Right atrium auricular region (tissue), 2 donors: ENCODE results near the gene IQCC. TPM values are rescaled to one million over a fixed set of nuclear protein-coding genes. Genes with fewer than 3 reads are reported as not detected.

Experiments used
- DNase-seq: peaks from one replicate; pipeline ENCODE4 v3.0.0-alpha.2; 2019; ENCODE audit warnings: low spot score
- H3K27ac ChIP-seq, 2 donors: fragments of 200-600 bp; sonication (generic); 1 replicate in 1 of 2; 2 replicates in 1 of 2; pipeline ENCODE4 v1.5.1; 2016 to 2019
- H3K27me3 ChIP-seq, 2 donors: fragments of 200-600 bp; sonication (generic); one replicate each; pipeline versions ENCODE4 v1.5.1 to v1.6.0; 2017 to 2019
- H3K36me3 ChIP-seq: fragments of 200-600 bp; sonication (generic); one replicate; pipeline ENCODE4 v1.5.1; 2016
- H3K4me1 ChIP-seq, 2 donors: fragments of 200-600 bp; sonication (generic); one replicate each; pipeline versions ENCODE4 v1.5.1 to v1.6.0; 2017 to 2019
- H3K4me3 ChIP-seq, 2 donors: fragments of 200-600 bp; sonication (generic); 1 replicate in 1 of 2; 2 replicates in 1 of 2; pipeline ENCODE4 v1.5.1; 2017 to 2019; ENCODE audit warnings: mild to moderate bottlenecking in 1 of 2, moderate library complexity in 1 of 2
- H3K9me3 ChIP-seq, 2 donors: fragments of 200-600 bp; sonication (generic); one replicate each; pipeline ENCODE4 v1.5.1; 2019
- CTCF ChIP-seq, 2 donors: fragments of 200-600 bp; sonication (generic); IDR thresholded peaks; one replicate each; pipeline ENCODE4 v1.5.1; 2019; ENCODE audit warnings: antibody characterized with exemption in 2 of 2
- total RNA-seq, 2 donors: library from RNA; depleted of rRNA; stranded (reverse); fragments of >200 nt; gene quantifications; one replicate each; pipeline ENCODE4 v1.1.0, GENCODE V29; 2016

Gene IQCC
- total RNA-seq, 2 donors from 2014 or later, result 0.48 to 1.3 TPM

DNA sequence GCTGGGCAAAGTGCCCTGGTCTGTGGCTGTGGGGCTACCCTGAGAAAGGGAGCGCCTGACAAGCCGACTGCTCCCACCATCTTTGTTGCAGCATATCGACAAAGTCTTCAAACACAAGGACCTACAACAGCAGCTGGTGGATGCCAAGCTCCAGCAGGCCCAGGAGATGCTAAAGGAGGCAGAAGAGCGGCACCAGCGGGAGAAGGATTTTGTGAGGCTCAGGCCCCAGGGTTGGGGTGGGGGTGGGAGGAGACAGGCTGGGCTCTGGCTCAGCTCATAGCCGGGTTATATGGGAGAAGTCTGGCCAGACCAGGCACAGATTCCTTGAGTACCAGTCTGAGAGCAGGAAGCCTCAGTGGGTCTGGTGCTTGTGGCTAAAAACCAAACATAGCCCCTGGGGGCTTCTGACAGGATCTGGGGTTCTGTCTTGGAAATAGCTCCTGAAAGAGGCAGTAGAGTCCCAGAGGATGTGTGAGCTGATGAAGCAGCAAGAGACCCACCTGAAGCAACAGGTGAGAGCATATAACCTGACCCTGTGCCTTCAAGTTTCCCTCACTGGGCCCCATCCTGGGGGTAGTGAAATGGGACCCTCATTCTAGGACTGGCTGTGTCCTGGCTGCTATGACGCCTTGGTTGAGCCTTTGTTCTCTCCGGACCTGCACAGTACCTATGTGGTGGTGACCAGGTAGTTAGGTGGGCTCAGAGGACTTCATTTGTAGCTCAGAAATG lies 13.1 kb upstream of the IQCC start:
- no peak overlapping the region for H3K27ac ChIP-seq
- no peaks in the 10 kb centered on the region for H3K9me3 ChIP-seq
- TF ChIP-seq CTCF (IDR thresholded peaks at IDR 0.05), result no peak
- H3K36me3 ChIP-seq, result peaks cover 97% of the 10 kb centered on the region
- no peaks in the 10 kb centered on the region for H3K27me3 ChIP-seq
- DNase-seq, result no peak
- peaks cover 0 to 3% of the 10 kb centered on the region in 2 donors for H3K4me1 ChIP-seq
- H3K4me3 ChIP-seq, result no peak overlapping the region

DNA sequence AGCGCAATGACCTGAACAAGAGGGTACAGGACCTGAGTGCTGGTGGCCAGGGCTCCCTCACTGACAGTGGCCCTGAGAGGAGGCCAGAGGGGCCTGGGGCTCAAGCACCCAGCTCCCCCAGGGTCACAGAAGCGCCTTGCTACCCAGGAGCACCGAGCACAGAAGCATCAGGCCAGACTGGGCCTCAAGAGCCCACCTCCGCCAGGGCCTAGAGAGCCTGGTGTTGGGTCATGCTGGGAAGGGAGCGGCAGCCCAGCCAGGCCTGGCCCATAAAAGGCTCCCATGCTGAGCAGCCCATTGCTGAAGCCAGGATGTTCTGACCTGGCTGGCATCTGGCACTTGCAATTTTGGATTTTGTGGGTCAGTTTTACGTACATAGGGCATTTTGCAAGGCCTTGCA lies 10.5 kb upstream of the IQCC start:
- peaks cover 0 to 18% of the 10 kb centered on the region in 2 donors for H3K4me1 ChIP-seq
- no peak for DNase-seq
- no peaks in the 10 kb centered on the region for H3K9me3 ChIP-seq
- H3K27ac ChIP-seq, result no peak overlapping the region
- no peak for TF ChIP-seq CTCF (IDR thresholded peaks at IDR 0.05)
- peaks cover 76% of the 10 kb centered on the region for H3K36me3 ChIP-seq
- no peak overlapping the region for H3K4me3 ChIP-seq
- no peaks in the 10 kb centered on the region for H3K27me3 ChIP-seq

DNA sequence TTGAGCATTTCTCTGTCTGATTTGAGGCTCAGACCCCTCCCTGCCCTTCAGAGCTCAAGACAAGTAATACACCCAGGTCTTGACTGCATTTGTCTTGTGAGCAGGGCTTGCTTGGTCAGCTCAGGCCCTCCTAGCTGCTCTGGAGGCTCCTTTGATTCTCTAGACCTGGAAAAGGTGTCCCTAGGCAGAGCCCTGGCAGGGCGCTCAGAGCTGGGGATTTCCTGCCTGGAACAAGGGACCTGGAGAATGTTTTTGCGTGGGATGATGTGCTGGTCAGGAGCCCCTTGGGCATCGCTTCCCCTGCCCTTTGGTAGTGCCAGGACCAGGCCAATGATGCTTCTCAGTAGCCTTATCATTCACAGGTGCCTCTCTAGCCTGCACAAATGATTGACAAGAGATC lies 9.9 kb upstream of the IQCC start:
- TF ChIP-seq CTCF (IDR thresholded peaks at IDR 0.05), result no peak
- H3K36me3 ChIP-seq, result peaks cover 70% of the 10 kb centered on the region
- no peak for DNase-seq
- H3K9me3 ChIP-seq, result no peaks in the 10 kb centered on the region
- H3K27me3 ChIP-seq, result no peaks in the 10 kb centered on the region
- no peak overlapping the region for H3K27ac ChIP-seq
- peaks cover 0 to 23% of the 10 kb centered on the region in 2 donors for H3K4me1 ChIP-seq
- H3K4me3 ChIP-seq, result no peak overlapping the region

GRCh38 chr1:32195972-32196823 lies 9.3 kb upstream of the IQCC start:
- Histone ChIP-seq H3K27me3 (no peaks in the 10 kb centered on the region), H3K4me3 (no peak overlapping the region), H3K27ac (no peak overlapping the region), H3K4me1 (peaks cover 0 to 25% of the 10 kb centered on the region in 2 donors), H3K9me3 (no peaks in the 10 kb centered on the region), H3K36me3 (peaks cover 63% of the 10 kb centered on the region)
- no peak for DNase-seq
- no peak for TF ChIP-seq CTCF (IDR thresholded peaks at IDR 0.05)

DNA sequence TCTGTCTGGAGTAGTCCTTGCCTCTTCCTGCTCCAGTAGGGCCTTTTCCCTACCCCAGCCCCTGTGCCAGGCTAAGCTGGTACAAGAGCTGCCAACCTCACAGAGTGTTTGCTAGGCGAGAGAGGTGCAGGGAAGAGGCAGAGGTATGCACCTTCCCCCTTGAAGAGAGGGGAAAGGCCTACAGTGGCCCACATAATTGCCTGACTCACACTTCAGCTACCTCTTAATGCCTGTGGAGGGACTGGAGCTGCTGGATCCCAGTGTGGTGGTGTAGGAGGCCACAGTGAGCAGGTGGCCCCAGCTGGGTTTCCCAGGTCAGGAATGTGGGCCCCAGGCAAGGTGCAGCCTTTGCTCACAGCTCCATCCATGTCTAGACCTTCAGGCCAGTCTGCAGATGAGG lies 8.4 kb upstream of the IQCC start:
- no peaks in the 10 kb centered on the region for H3K9me3 ChIP-seq
- no peaks in the 10 kb centered on the region for H3K27me3 ChIP-seq
- H3K4me3 ChIP-seq, result no peak overlapping the region
- H3K27ac ChIP-seq, result no peak overlapping the region
- no peak for DNase-seq
- H3K36me3 ChIP-seq, result peaks cover 55% of the 10 kb centered on the region
- no peak for TF ChIP-seq CTCF (IDR thresholded peaks at IDR 0.05)
- H3K4me1 ChIP-seq, result peaks cover 0 to 34% of the 10 kb centered on the region in 2 donors
